Osteocyte (in vitro differentiated cells): ENCODE data around the gene MCL1. TPM values are rescaled to one million over a fixed set of nuclear protein-coding genes. Genes with fewer than 3 reads are reported as not detected.

ENCODE experiments used
- DNase-seq: peaks from one replicate; pipeline ENCODE4 v3.0.0; 2021; ENCODE audit warnings: mixed read lengths; ENCODE audit not compliant: unreplicated experiment; ENCODE audit errors: extremely low spot score
- H3K27ac Mint-ChIP-seq: one replicate; pipeline ENCODE4 v1.8.0; 2021; ENCODE audit warnings: mild to moderate bottlenecking, mixed read lengths; ENCODE audit not compliant: unreplicated experiment
- H3K27me3 Mint-ChIP-seq: one replicate; pipeline ENCODE4 v1.8.0; 2021; ENCODE audit warnings: mixed read lengths; ENCODE audit not compliant: unreplicated experiment
- H3K36me3 Mint-ChIP-seq: one replicate; pipeline ENCODE4 v1.8.0; 2021; ENCODE audit warnings: mixed read lengths; ENCODE audit not compliant: unreplicated experiment
- H3K4me1 Mint-ChIP-seq: one replicate; pipeline ENCODE4 v1.8.0; 2021; ENCODE audit warnings: mixed read lengths; ENCODE audit not compliant: unreplicated experiment
- H3K4me3 Mint-ChIP-seq: one replicate; pipeline ENCODE4 v1.8.0; 2021; ENCODE audit warnings: mild to moderate bottlenecking, moderate library complexity, mixed read lengths; ENCODE audit not compliant: unreplicated experiment
- H3K9me3 Mint-ChIP-seq: one replicate; pipeline ENCODE4 v1.8.0; 2021; ENCODE audit warnings: mixed read lengths; ENCODE audit not compliant: unreplicated experiment
- CTCF ChIP-seq: fragments of 200-600 bp; sonication (generic); IDR thresholded peaks from 2 replicates; pipeline ENCODE4 v1.5.0; 2021; ENCODE audit warnings: antibody characterized with exemption, mild to moderate bottlenecking, moderate library complexity
- total RNA-seq: library from RNA; stranded (reverse); gene quantifications from 2 replicates; pipeline ENCODE4 v1.2.1, GENCODE V29; 2021

The MCL1 gene
- total RNA-seq, 1 donor from 2014 or later: 296 TPM

- DNase-seq: no peak
- Mint-ChIP-seq H3K9me3 (no peaks in the 10 kb centered on the region), H3K4me1 (peaks cover 14% of the 10 kb centered on the region), H3K27me3 (no peaks in the 10 kb centered on the region), H3K4me3 (no peak overlapping the region), H3K36me3 (no peaks in the 10 kb centered on the region), H3K27ac (no peak overlapping the region)
- TF ChIP-seq CTCF: no peak
Measured at GRCh38 chr1:150546294-150546937, 33.0 kb downstream of the MCL1 start.

- peaks cover 9% of the 10 kb centered on the region for H3K4me1 Mint-ChIP-seq
- no peaks in the 10 kb centered on the region for H3K36me3 Mint-ChIP-seq
- TF ChIP-seq CTCF: no peak
- no peaks in the 10 kb centered on the region for H3K27me3 Mint-ChIP-seq
- H3K4me3 Mint-ChIP-seq: no peak overlapping the region
- no peak overlapping the region for H3K27ac Mint-ChIP-seq
- H3K9me3 Mint-ChIP-seq: no peaks in the 10 kb centered on the region
- no peak for DNase-seq
Measured at GRCh38 chr1:150545486-150546032, 33.9 kb downstream of the MCL1 start.

GRCh38 chr1:150544204-150544603, 35.2 kb downstream of the MCL1 start:
- no peak for DNase-seq
- no peaks in the 10 kb centered on the region for H3K9me3 Mint-ChIP-seq
- no peak overlapping the region for H3K4me3 Mint-ChIP-seq
- no peak overlapping the region for H3K27ac Mint-ChIP-seq
- H3K36me3 Mint-ChIP-seq: no peaks in the 10 kb centered on the region
- peaks cover 3% of the 10 kb centered on the region for H3K4me1 Mint-ChIP-seq
- TF ChIP-seq CTCF: no peak
- no peaks in the 10 kb centered on the region for H3K27me3 Mint-ChIP-seq

- no peak for DNase-seq
- no peaks in the 10 kb centered on the region for H3K9me3 Mint-ChIP-seq
Measured at GRCh38 chr1:150543500-150544143, 35.8 kb downstream of the MCL1 start.

More at GRCh38 chr1:150543500-150544143, 35.8 kb downstream of the MCL1 start:
- TF ChIP-seq CTCF: no peak
- Mint-ChIP-seq H3K36me3 (no peaks in the 10 kb centered on the region), H3K27me3 (no peaks in the 10 kb centered on the region), H3K4me3 (no peak overlapping the region), H3K4me1 (peaks cover 5% of the 10 kb centered on the region), H3K27ac (no peak overlapping the region)
